Activated CD4-positive, alpha-beta memory T cell treated with anti-CD3 and anti-CD28 coated beads, Interleukin-2, amount 10 ng/mL, durations not matched to agents 7 days and 5 days (primary cell): Measurements from ENCODE around the gene DGAT2. TPM values are rescaled to one million over a fixed set of nuclear protein-coding genes. Genes with fewer than 3 reads are reported as not detected.
"Not testable (repeated sequence)": the region's sequence is repeated elsewhere in the genome, so short reads cannot be mapped to it uniquely, and the experiment has no call there.

Source experiments
- CTCF ChIA-PET: fragments of 350-600 bp; sonication (Branson Sonifier 250); formaldehyde crosslinking; loops from one replicate; lab custom pipeline; 2021; ENCODE audit warnings: antibody characterized with exemption, inconsistent platforms; lab: Charles Lee
- POLR2A ChIA-PET: fragments of 350-600 bp; sonication (Branson Sonifier 250); formaldehyde crosslinking; loops from one replicate; lab custom pipeline; 2021; ENCODE audit warnings: antibody characterized with exemption; lab: Charles Lee
- DNase-seq: peaks from one replicate; pipeline ENCODE4 v3.0.0-alpha.2; 2020
- H3K27ac Mint-ChIP-seq: one replicate; pipeline ENCODE4 v1.8.0; 2021; ENCODE audit warnings: mild to moderate bottlenecking, mixed read lengths
- H3K27me3 Mint-ChIP-seq: one replicate; pipeline ENCODE4 v1.8.0; 2021; ENCODE audit warnings: mixed read lengths
- H3K36me3 Mint-ChIP-seq: one replicate; pipeline ENCODE4 v1.8.0; 2021; ENCODE audit warnings: low read depth, mixed read lengths
- H3K4me1 Mint-ChIP-seq: one replicate; pipeline ENCODE4 v1.8.0; 2021; ENCODE audit warnings: mixed read lengths
- H3K4me3 Mint-ChIP-seq: one replicate; pipeline ENCODE4 v1.8.0; 2021; ENCODE audit warnings: mild to moderate bottlenecking, mixed read lengths
- H3K9me3 Mint-ChIP-seq: one replicate; pipeline ENCODE4 v1.8.0; 2021; ENCODE audit warnings: mixed read lengths
- total RNA-seq, 2 experiments: library from RNA; stranded (reverse); gene quantifications; one replicate each; pipeline ENCODE4 v1.2.3, GENCODE V29; 2021

Gene DGAT2
- total RNA-seq, 2 experiments from 2014 or later, result 1.4 to 1.5 TPM

DNA sequence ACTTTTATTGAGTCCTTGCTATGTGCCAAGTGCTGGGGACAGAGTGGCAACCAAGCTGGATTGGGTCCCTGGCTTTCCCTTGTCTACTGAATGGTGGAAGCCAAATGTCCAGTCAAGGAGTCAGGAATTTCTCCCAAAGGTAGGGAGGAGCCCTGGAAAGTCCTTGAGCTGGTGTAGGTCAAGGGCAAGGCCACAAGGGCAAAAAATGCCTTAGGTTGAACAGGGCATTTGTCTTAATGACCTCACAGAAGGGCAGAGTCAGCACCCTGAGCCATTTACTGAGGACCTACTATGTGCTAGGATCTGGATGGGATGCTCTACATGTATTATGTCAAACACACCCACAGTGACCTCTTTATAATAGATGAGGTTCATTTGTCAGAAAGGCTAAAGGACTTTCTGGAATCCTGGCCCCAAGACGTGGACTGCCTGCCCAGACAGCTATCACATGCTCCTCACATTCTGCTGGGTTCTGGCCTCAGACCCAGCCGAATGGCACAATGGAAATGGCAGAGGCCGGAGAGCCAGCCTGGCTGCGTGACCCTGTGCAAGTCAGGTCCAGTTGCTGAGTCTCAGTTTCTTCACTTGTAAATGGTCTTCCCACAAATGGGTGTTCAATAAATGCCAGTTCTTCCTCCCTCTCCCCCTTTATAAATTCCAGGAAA, 33.3 kb upstream of the DGAT2 start:
- ChIA-PET POLR2A (no interaction called here), CTCF (interaction anchor here (0.6 to 2.3 kb wide), 2 partner anchors 29 to 158 kb away, joined by 5 to 10 read pairs; no protein-coding TSS in a partner anchor)
- DNase-seq, result no peak

DNA sequence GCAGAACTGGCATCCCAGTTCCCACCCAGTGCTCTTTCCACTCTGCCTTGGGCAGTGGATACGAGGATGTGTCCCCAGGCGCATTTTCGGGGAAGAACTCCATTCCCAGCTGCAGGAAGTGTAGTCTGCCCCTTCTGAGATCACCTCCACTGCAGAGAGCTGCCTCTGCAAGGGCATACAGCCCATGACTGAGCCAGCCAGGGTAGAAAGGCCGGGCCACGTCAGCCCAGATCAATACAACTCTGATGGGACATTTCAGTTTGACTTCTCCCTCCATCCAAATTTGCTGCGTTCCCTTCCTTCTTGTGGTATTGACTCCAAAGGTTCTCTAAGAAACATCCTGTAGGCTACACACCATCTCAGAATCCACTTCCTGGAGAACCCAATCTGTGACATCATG, 31.3 kb upstream of the DGAT2 start:
- ChIA-PET POLR2A (no interaction called here), CTCF (interaction anchor here (1.3 to 2.3 kb wide), 2 partner anchors 14 to 31 kb away, joined by 3 to 10 read pairs; no protein-coding TSS in a partner anchor)
- H3K36me3 Mint-ChIP-seq, result no peaks in the 10 kb centered on the region
- DNase-seq, result no peak
- H3K27me3 Mint-ChIP-seq, result peaks cover 23% of the 10 kb centered on the region
- no peaks in the 10 kb centered on the region for H3K9me3 Mint-ChIP-seq
- H3K4me1 Mint-ChIP-seq, result peaks cover 10% of the 10 kb centered on the region
- no peak overlapping the region for H3K4me3 Mint-ChIP-seq
- H3K27ac Mint-ChIP-seq, result no peak overlapping the region

More for the DNA sequence above, 33.3 kb upstream of the DGAT2 start:
- Mint-ChIP-seq H3K27ac (no peak overlapping the region), H3K27me3 (peaks cover 20% of the 10 kb centered on the region), H3K9me3 (no peaks in the 10 kb centered on the region), H3K4me3 (no peak overlapping the region), H3K4me1 (peaks cover 10% of the 10 kb centered on the region), H3K36me3 (no peaks in the 10 kb centered on the region)

DNA sequence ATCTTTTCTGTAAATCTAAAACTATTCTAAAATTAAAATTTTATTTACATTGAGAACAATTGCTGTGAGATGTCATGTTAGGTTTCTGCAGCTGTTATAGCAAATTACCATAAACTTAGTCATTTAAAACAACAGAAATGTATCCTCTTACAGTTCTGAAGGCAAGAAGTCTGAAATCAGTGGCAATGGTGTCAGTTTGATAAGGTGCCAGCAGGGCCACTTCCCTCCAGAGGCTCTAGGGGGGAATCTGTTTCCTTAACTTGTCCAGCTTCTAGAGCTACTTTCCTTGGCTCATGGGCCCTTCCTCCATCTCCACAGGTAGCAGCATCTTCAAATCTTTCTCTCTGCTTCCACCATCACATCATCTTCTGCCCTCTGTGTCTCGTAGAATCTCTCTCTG, 27.9 kb upstream of the DGAT2 start:
- Mint-ChIP-seq H3K27ac (no peak overlapping the region), H3K9me3 (no peaks in the 10 kb centered on the region), H3K4me3 (no peak overlapping the region), H3K27me3 (peaks cover 29% of the 10 kb centered on the region), H3K36me3 (no peaks in the 10 kb centered on the region), H3K4me1 (peaks cover under 1% of the 10 kb centered on the region)
- DNase-seq, result no peak
- ChIA-PET CTCF (no interaction called here), POLR2A (no interaction called here)

DNA sequence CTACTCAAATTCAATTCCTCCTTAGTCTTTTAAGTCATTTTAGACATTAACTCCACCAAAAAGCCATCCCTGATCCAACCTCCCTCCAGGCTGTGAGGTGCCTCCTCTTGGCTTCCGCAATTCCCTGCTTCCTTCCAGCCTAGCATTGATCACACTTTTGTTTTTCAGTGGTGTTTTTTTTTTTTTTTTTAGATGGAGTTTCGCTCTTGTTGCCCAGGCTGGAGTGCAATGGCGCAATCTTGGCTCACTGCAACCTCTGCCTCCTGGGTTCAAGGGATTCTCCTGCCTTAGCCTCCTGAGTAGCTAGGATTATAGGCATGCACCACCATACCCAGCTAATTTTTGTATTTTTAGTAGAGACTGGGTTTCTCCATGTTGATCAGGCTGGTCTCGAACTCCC, 25.4 kb upstream of the DGAT2 start:
- H3K27ac Mint-ChIP-seq, H3K4me3 Mint-ChIP-seq, DNase-seq, H3K9me3 Mint-ChIP-seq, POLR2A ChIA-PET, H3K4me1 Mint-ChIP-seq, H3K36me3 Mint-ChIP-seq: not testable (repeated sequence)
- CTCF ChIA-PET, result interaction anchor here (0.6 kb wide), 1 partner anchor 85 kb away, joined by 4 read pairs; no protein-coding TSS in a partner anchor
- peaks cover 36% of the 10 kb centered on the region for H3K27me3 Mint-ChIP-seq

DNA sequence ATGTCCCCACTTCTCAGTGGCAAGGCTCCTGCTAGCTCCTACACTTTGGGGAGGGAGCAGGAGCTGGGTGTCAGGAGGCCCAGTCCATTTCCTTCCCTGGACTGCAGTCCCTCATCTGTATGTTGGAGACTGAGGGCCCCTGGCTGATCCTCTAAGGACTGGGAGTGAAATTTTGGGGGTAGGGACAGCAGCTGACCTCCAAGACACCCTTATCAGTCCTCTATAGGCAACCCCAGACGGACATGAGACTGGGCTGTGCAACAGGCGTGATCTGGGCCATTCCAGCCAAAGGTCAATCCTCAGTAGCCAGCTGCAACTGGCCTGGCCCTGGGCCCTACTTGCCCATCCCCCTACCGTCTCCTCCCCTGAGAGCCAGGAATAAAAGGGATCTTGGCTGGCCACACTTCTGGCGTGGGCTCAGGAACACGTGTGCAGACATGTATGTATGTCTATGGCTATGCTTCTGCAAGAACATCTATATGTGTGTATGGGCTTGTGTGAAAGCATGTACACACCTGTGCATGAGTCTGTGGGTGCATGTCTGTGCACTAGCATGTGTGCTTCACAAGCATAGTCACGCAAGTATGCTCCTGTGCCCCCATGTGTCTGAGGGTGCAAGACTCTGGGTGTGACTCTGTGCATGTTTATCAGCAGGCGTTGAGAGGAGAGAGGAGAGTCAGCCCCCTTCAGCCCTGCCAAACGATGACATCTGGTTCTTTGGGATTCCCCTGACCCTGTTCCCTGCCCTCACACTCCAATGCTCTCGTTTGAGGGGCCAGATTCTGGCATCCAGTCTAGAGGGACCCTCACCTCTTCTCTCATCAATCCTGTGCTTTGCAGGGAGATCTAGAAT, 24.6 kb upstream of the DGAT2 start:
- H3K4me3 Mint-ChIP-seq, result no peak overlapping the region
- H3K27ac Mint-ChIP-seq, result no peak overlapping the region
- no peak for DNase-seq
- ChIA-PET CTCF (interaction anchor here (0.6 kb wide), 1 partner anchor 85 kb away, joined by 4 read pairs; no protein-coding TSS in a partner anchor), POLR2A (no interaction called here)
- H3K27me3 Mint-ChIP-seq, result peaks cover 33% of the 10 kb centered on the region
- H3K36me3 Mint-ChIP-seq, result no peaks in the 10 kb centered on the region
- peaks cover 5% of the 10 kb centered on the region for H3K4me1 Mint-ChIP-seq
- no peaks in the 10 kb centered on the region for H3K9me3 Mint-ChIP-seq

DNA sequence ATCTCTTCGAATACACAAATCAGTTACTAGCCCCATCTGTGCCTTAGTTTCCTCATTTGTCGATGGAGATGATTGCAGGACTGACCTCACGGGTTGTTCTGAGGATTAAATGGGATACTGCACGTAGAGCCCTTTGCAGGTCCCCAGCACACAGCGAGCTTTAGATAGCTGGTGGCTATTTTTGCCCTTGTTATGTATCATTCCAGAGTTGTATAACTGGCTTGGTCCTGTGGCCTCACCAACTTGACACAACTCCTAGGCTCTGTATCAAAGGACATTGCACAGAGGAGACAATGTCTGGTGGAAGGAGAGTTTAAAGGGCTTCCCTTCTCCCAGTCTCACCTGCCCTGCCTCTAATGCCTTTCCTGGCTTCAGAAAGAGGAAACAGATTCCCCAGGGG, 22.8 kb upstream of the DGAT2 start:
- H3K27me3 Mint-ChIP-seq, result peaks cover 26% of the 10 kb centered on the region
- no peaks in the 10 kb centered on the region for H3K36me3 Mint-ChIP-seq
- no peak overlapping the region for H3K27ac Mint-ChIP-seq
- DNase-seq, result no peak
- ChIA-PET POLR2A (no interaction called here), CTCF (no interaction called here)
- H3K4me1 Mint-ChIP-seq, result peaks cover 5% of the 10 kb centered on the region
- H3K4me3 Mint-ChIP-seq, result no peak overlapping the region
- H3K9me3 Mint-ChIP-seq, result no peaks in the 10 kb centered on the region

DNA sequence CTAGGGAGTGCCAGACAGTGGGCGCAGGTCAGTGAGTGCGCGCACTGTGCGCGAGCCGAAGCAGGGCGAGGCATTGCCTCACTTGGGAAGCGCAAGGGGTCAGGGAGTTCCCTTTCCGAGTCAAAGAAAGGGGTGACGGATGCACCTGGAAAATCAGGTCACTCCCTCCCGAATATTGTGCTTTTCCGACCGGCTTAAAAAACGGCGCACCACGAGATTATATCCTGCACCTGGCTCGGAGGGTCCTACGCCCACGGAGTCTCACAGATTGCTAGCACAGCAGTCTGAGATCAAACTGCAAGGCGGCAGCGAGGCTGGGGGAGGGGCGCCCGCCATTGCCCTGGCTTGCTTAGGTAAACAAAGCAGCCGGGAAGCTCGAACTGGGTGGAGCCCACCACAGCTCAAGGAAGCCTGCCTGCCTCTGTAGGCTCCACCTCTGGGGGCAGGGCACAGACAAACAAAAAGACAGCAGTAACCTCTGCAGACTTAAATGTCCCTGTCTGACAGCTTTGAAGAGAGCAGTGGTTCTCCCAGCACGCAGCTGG, 19.8 kb upstream of the DGAT2 start:
- H3K4me3 Mint-ChIP-seq, H3K36me3 Mint-ChIP-seq, H3K27ac Mint-ChIP-seq, H3K4me1 Mint-ChIP-seq, DNase-seq, POLR2A ChIA-PET, CTCF ChIA-PET, H3K9me3 Mint-ChIP-seq: not testable (repeated sequence)
- H3K27me3 Mint-ChIP-seq, result peaks cover 23% of the 10 kb centered on the region

DNA sequence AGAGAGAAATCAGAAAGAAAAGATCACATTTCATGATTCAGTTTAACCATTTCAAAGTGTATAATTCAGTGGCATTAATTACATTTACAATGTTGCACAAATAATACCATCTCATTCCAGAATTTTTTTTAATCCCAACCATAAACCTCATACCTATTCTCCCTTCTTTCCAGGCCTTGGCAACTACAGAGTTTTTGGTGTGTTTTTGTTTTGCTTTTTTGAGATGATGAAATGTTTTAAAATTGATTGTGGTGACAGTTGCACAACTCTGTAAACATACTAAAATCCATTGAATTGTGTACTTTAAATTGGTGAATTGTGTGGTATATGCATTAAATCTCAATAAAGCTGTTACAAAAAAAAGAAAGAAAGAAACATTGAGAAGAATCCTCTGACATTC, 13.6 kb upstream of the DGAT2 start:
- H3K36me3 Mint-ChIP-seq, CTCF ChIA-PET, H3K27ac Mint-ChIP-seq, H3K9me3 Mint-ChIP-seq, H3K4me3 Mint-ChIP-seq, H3K4me1 Mint-ChIP-seq, POLR2A ChIA-PET, DNase-seq: not testable (repeated sequence)
- peaks cover 17% of the 10 kb centered on the region for H3K27me3 Mint-ChIP-seq

DNA sequence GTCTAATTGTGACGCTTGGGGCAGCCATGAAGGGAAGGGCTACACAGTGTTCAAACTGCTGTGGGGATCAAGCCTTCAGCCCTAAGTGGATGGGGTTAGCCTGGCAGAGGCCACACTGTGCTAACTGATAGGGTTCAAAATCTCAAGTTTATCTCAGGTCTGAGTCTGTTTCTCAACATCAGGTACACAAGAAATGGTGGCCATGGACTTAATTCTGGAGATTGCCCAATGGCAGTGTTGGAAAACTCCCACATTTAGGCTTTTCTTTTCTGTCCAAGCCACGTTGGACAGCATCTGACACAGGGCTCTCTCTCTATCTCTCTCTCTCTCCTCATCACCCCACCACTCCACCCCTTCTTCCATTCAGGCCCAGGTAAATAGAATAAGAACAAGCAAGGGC, 10.9 kb upstream of the DGAT2 start:
- DNase-seq, result no peak
- H3K27me3 Mint-ChIP-seq, result peaks cover 15% of the 10 kb centered on the region
- no peak overlapping the region for H3K4me3 Mint-ChIP-seq
- H3K4me1 Mint-ChIP-seq, result peaks cover 2% of the 10 kb centered on the region
- H3K27ac Mint-ChIP-seq, result no peak overlapping the region
- CTCF ChIA-PET, result interaction anchor here (1.1 kb wide), 1 partner anchor 36 kb away, joined by 3 read pairs; no protein-coding TSS in a partner anchor
- no peaks in the 10 kb centered on the region for H3K36me3 Mint-ChIP-seq
- H3K9me3 Mint-ChIP-seq, result no peaks in the 10 kb centered on the region
- POLR2A ChIA-PET, result no interaction called here

GRCh38 chr11:75759832-75760231, 8.7 kb upstream of the DGAT2 start:
- no peaks in the 10 kb centered on the region for H3K9me3 Mint-ChIP-seq
- no peaks in the 10 kb centered on the region for H3K36me3 Mint-ChIP-seq
- CTCF ChIA-PET, result interaction anchor here (1.0 kb wide), 1 partner anchor 35 kb away, joined by 3 read pairs; no protein-coding TSS in a partner anchor
- no peak overlapping the region for H3K4me3 Mint-ChIP-seq
- H3K27ac Mint-ChIP-seq, result no peak overlapping the region
- H3K4me1 Mint-ChIP-seq, result peaks cover 2% of the 10 kb centered on the region
- no peak for DNase-seq
- peaks cover 13% of the 10 kb centered on the region for H3K27me3 Mint-ChIP-seq
- POLR2A ChIA-PET, result no interaction called here

GRCh38 chr11:75760243-75760642, 8.3 kb upstream of the DGAT2 start:
- Mint-ChIP-seq H3K4me3 (no peak overlapping the region), H3K27me3 (peaks cover 12% of the 10 kb centered on the region), H3K4me1 (peaks cover 1% of the 10 kb centered on the region), H3K27ac (no peak overlapping the region), H3K36me3 (no peaks in the 10 kb centered on the region), H3K9me3 (no peaks in the 10 kb centered on the region)
- no peak for DNase-seq
- ChIA-PET POLR2A (no interaction called here), CTCF (interaction anchor here (1.0 kb wide), 1 partner anchor 35 kb away, joined by 3 read pairs; no protein-coding TSS in a partner anchor)

DNA sequence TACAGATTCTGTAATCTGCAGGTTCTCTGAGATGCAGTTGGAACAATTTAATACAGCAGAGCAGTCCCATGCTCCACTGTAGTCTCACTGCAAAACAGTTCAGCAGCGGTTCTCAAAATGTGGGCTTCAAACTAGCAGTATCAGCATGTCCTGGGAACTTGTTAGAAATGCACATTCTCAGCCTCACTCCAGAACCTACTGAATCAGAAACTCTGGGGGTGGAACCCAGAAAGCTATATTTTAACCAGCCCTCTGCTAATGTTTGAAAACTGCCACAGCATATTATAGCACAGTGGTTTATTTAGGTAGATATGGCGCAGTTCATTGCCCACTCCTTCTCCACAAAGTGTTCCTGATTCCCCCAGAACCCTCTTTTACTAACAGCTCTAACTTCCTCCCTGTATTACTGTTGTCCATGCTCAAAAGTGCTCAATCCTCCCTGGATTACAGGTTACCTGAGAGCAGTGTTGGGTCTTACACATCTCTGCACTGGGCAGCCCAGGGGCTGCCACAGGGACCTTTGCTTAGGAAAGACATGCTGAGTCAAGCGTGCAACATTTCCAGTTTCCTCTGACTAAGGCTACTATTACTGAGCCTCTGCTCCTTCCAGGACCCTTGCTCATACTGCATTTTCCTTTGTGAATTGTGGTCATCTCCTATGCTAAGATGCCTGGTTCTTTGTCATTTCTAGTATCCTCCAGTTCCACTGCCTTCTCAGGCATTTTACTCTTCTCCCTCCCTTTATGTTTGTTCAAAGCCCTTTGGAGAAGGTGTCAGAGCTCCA, 7.7 kb upstream of the DGAT2 start:
- POLR2A ChIA-PET, result no interaction called here
- Mint-ChIP-seq H3K36me3 (no peaks in the 10 kb centered on the region), H3K27me3 (peaks cover 8% of the 10 kb centered on the region), H3K4me1 (no peaks in the 10 kb centered on the region), H3K27ac (no peak overlapping the region), H3K4me3 (no peak overlapping the region), H3K9me3 (no peaks in the 10 kb centered on the region)
- CTCF ChIA-PET, result interaction anchor here (1.0 kb wide), 1 partner anchor 36 kb away, joined by 3 read pairs; no protein-coding TSS in a partner anchor
- no peak for DNase-seq
